SK-N-SH (cell line): Measurements from ENCODE around the gene HINT2. TPM values are rescaled to one million over a fixed set of nuclear protein-coding genes. Genes with fewer than 3 reads are reported as not detected.
A peak's percentile ranks its signal among the peaks of the same experiment; 100 is the strongest.

Experiments used
- CTCF ChIA-PET: fragments of 300-600, 350-600 bp; formaldehyde crosslinking; extraction: SDS; loops from one replicate; lab custom pipeline; 2021; lab: Yijun Ruan, JAX
- POLR2A ChIA-PET: fragments of 350-600 bp; sonication (Branson Sonifier 250); formaldehyde crosslinking; extraction: SDS; loops from one replicate; lab custom pipeline; 2020; ENCODE audit warnings: antibody characterized with exemption, inconsistent platforms; lab: Yijun Ruan, JAX
- DNase-seq: peaks from one replicate; pipeline ENCODE4 v3.0.0; 2012
- H2AFZ ChIP-seq: fragments of 200-600 bp; sonication (generic); 2 replicates; pipeline ENCODE4 v1.8.1; 2016; ENCODE audit warnings: antibody characterized with exemption, mild to moderate bottlenecking, low read depth
- H3F3A ChIP-seq: fragments of 200-600 bp; sonication (generic); replicated peaks from 2 replicates; pipeline ENCODE3; 2016; ENCODE audit warnings: antibody characterized with exemption, mild to moderate bottlenecking; ENCODE audit not compliant: insufficient read depth
- H3K27ac ChIP-seq, 2 experiments: fragments of 200-500 bp in 1 of 2; fragments of 200-600 bp in 1 of 2; sonication (Bioruptor generic) in 1 of 2; sonication (generic), shearing (Covaris generic) in 1 of 2; 2 replicates each; pipeline versions ENCODE4 v1.5.1 to v1.6.1; 2014 to 2016; ENCODE audit warnings: low read depth in 2 of 2, inconsistent platforms in 1 of 2, low read length in 1 of 2, mild to moderate bottlenecking in 1 of 2, mixed read lengths in 1 of 2
- H3K27me3 ChIP-seq: fragments of 200-600 bp; sonication (generic), shearing (Covaris generic); 2 replicates; pipeline ENCODE4 v1.6.1; 2016; ENCODE audit warnings: mixed run types; ENCODE audit not compliant: insufficient read depth
- H3K36me3 ChIP-seq, 2 experiments: fragments of 200-500 bp in 1 of 2; fragments of 200-600 bp in 1 of 2; sonication (Bioruptor generic) in 1 of 2; sonication (generic) in 1 of 2; replicated peaks in 1 of 2; 2 replicates each; pipeline versions ENCODE3 to v1.5.1; 2014 to 2016; ENCODE audit warnings: low read length in 1 of 2, mild to moderate bottlenecking in 1 of 2; ENCODE audit not compliant: insufficient read depth in 2 of 2, control insufficient read depth in 1 of 2
- H3K4me1 ChIP-seq, 2 experiments: fragments of 200-500 bp in 1 of 2; fragments of 200-600 bp in 1 of 2; sonication (Bioruptor generic) in 1 of 2; sonication (generic), shearing (Covaris generic) in 1 of 2; 2 replicates each; pipeline versions ENCODE4 v1.5.1 to v1.6.1; 2014 to 2016; ENCODE audit warnings: low read depth in 1 of 2, low read length in 1 of 2, mixed run types in 1 of 2; ENCODE audit not compliant: insufficient read depth in 2 of 2, control insufficient read depth in 1 of 2
- H3K4me2 ChIP-seq: fragments of 200-600 bp; sonication (generic), shearing (Covaris generic); 2 replicates; pipeline ENCODE4 v1.6.1; 2017; ENCODE audit warnings: mixed run types
- H3K4me3 ChIP-seq, 2 experiments: fragments of 200-500 bp in 1 of 2; fragments of 200-600 bp in 1 of 2; sonication (Bioruptor generic) in 1 of 2; sonication (generic), shearing (Covaris generic) in 1 of 2; 2 replicates each; pipeline versions ENCODE4 v1.5.1 to v1.8.1; 2014 to 2016; ENCODE audit warnings: low read depth in 2 of 2, inconsistent platforms in 1 of 2, low read length in 1 of 2, mild to moderate bottlenecking in 1 of 2, mixed read lengths in 1 of 2, moderate library complexity in 1 of 2
- H3K79me2 ChIP-seq: fragments of 200-600 bp; sonication (generic); 2 replicates; pipeline ENCODE4 v1.8.1; 2017; ENCODE audit warnings: mild to moderate bottlenecking; ENCODE audit not compliant: insufficient read depth
- H3K9ac ChIP-seq: fragments of 200-600 bp; sonication (generic); 2 replicates; pipeline ENCODE4 v1.6.1; 2017; ENCODE audit warnings: mixed run types
- H3K9me2 ChIP-seq: fragments of 200-600 bp; sonication (generic); 2 replicates; pipeline ENCODE4 v1.6.1; 2017; ENCODE audit warnings: mixed run types
- H3K9me3 ChIP-seq: fragments of 200-600 bp; sonication (generic); 2 replicates; pipeline ENCODE4 v1.6.1; 2017; ENCODE audit warnings: mixed run types, mild to moderate bottlenecking, moderate library complexity
- H4K20me1 ChIP-seq: fragments of 200-600 bp; sonication (generic); 2 replicates; pipeline ENCODE4 v1.6.1; 2017; ENCODE audit warnings: mild to moderate bottlenecking, mixed run types; ENCODE audit not compliant: insufficient read depth
- CTCF ChIP-seq: fragments of 200-600 bp; sonication (generic); IDR thresholded peaks from 2 replicates; pipeline ENCODE4 v1.6.1; 2017; ENCODE audit warnings: antibody characterized with exemption, mild to moderate bottlenecking, moderate library complexity
- ELF1 ChIP-seq: IDR thresholded peaks from 2 replicates; pipeline ENCODE4 v1.4.0; 2012
- EP300 ChIP-seq, 2 experiments: IDR thresholded peaks; 2 replicates each; pipeline versions ENCODE4 v1.4.0 to v1.6.1; 2012; ENCODE audit warnings: borderline replicate concordance in 1 of 2, low read depth in 1 of 2, low read length in 1 of 2
- FOXJ3 ChIP-seq: sonication (generic); formaldehyde crosslinking; IDR thresholded peaks from 2 replicates; pipeline ENCODE4 v1.5.1; 2020; ENCODE audit warnings: mild to moderate bottlenecking, missing genetic modification reagents
- FOXM1 ChIP-seq: IDR thresholded peaks from 2 replicates; pipeline ENCODE4 v1.4.0; 2012; ENCODE audit warnings: low read depth, mild to moderate bottlenecking
- GABPA ChIP-seq: IDR thresholded peaks from 2 replicates; pipeline ENCODE4 v1.4.0; 2012; ENCODE audit warnings: low read depth, mild to moderate bottlenecking
- GATA2 ChIP-seq: sonication (generic); formaldehyde crosslinking; IDR thresholded peaks from 2 replicates; pipeline ENCODE4 v1.5.0; 2020; ENCODE audit warnings: mild to moderate bottlenecking, missing genetic modification reagents
- MEF2A ChIP-seq: IDR thresholded peaks from 2 replicates; pipeline ENCODE4 v1.4.0; 2012; ENCODE audit warnings: low read depth, borderline replicate concordance
- MXI1 ChIP-seq: IDR thresholded peaks from 2 replicates; pipeline ENCODE4 v1.6.1; 2012; ENCODE audit warnings: mild to moderate bottlenecking, low read depth, low read length, improper control_type of control experiment
- NFIC ChIP-seq: IDR thresholded peaks from 2 replicates; pipeline ENCODE4 v1.4.0; 2012; ENCODE audit warnings: borderline replicate concordance
- NRF1 ChIP-seq: IDR thresholded peaks from 2 replicates; pipeline ENCODE4 v1.6.1; 2012; ENCODE audit warnings: low read depth, mild to moderate bottlenecking, low read length
- PBX3 ChIP-seq: IDR thresholded peaks from 2 replicates; pipeline ENCODE4; 2012
- POLR2AphosphoS5 ChIP-seq: IDR thresholded peaks from 2 replicates; pipeline ENCODE4 v1.6.1; 2012; ENCODE audit warnings: low read depth, low read length
- RAD21 ChIP-seq: IDR thresholded peaks from 2 replicates; pipeline ENCODE4 v1.6.1; 2012; ENCODE audit warnings: mild to moderate bottlenecking, low read length
- RFX5 ChIP-seq: IDR thresholded peaks from 2 replicates; pipeline ENCODE4 v1.6.1; 2012; ENCODE audit warnings: mild to moderate bottlenecking, improper control_type of control experiment, low read length
- SIN3A ChIP-seq: IDR thresholded peaks from 2 replicates; pipeline ENCODE4 v1.6.1; 2012; ENCODE audit warnings: low read depth, mild to moderate bottlenecking, low read length, moderate library complexity, borderline replicate concordance
- SMC3 ChIP-seq: IDR thresholded peaks from 2 replicates; pipeline ENCODE4 v1.6.1; 2012; ENCODE audit warnings: low read depth, low read length, improper control_type of control experiment
- TEAD4 ChIP-seq: IDR thresholded peaks from 2 replicates; pipeline ENCODE4 v1.4.0; 2012; ENCODE audit warnings: mild to moderate bottlenecking, borderline replicate concordance; ENCODE audit not compliant: insufficient read depth
- ZBTB33 ChIP-seq: IDR thresholded peaks from 2 replicates; pipeline ENCODE4 v1.4.0; 2012; ENCODE audit warnings: low read depth, borderline replicate concordance
- WGBS: methylation state at CpG from one replicate; pipeline ENCODE4 v1.1.6; 2017; ENCODE audit warnings: low lambda C conversion rate; 5-methylcytosine and 5-hydroxymethylcytosine counted together
- polyA plus RNA-seq, 3 experiments: library from polyadenylated mRNA; depleted of rRNA; stranded (reverse); fragments of >200 nt; gene quantifications; 2 replicates each; pipeline ENCODE4 v1.2.3, GENCODE V29; 2012

The HINT2 gene
- polyA plus RNA-seq, 1 of the 3 experiments (the other 2 are of a cell fraction), result 57.2 TPM

DNA sequence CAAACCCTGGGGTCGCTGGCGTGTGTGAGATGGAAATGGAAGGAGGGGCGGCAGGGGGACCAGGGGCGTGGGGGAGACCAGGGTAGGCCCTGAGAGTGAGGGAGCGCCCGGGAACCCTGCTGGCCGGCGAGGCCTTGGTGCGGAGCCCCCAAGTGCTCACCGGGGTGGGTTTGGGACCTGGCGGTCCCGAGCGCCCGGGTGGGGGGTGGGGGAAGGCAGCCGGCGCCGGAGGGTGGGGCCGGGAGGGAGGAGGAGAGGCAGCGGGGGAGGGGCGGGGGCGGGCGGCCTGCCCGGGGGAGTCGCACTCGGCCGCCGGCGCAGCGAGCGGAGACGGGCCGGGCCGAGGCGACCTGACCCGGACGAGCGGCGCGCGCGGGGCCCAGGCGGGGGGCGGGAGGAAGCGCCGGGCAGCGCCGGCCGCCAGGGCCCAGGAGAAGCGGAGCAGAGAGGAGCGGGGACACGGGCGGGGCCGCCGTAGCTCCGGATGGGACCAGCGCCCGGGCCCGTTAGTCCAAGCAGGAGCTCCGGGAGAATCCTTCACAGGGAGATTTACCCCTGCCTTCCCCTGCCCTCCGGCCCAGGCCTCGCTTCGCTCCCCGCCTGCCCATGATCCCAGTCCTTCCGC, 23.4 kb downstream of the HINT2 start, which contains the start of gene NPR2:
Gene NPR2 (plus strand): TSS at position 295 of the 625 bp plus-strand sequence. CDS start 818 bp downstream, outside the sequence.
- Histone ChIP-seq H3K27ac (no peak within 1 kb of the TSS), H3K4me1 (peaks cover 0 to 12% of the 10 kb centered on the region in 2 experiments; a peak in 1 of 4 replicates), H3F3A (peaks cover 4% of the 10 kb centered on the region), H3K36me3 (peaks cover 0 to 3% of the 10 kb centered on the region in 2 experiments), H3K9me2 (no peaks in the 10 kb centered on the region), H4K20me1 (no peaks in the 10 kb centered on the region), H3K9me3 (no peaks in the 10 kb centered on the region), H3K79me2 (no peaks in the 10 kb centered on the region), H3K9ac (no peak within 1 kb of the TSS), H3K4me3 (no peak within 1 kb of the TSS), H3K4me2 (0 out of 2 replicates have a peak within 1 kb of the TSS, but pooled peaks have one; percentile 19), H3K27me3 (no peaks in the 10 kb centered on the region), H2AFZ (peak within 1 kb of the TSS; percentile 66; the same call in 1 of the 2 replicates)
- peak; percentile 71 for DNase-seq
- WGBS, result 72% methylated on average over 58 of the region's 64 CpGs
- no peak for TF ChIP-seq EP300 (IDR thresholded peaks at IDR 0.05; ENCODE audit: borderline replicate concordance in 1 of 2, low read depth in 1 of 2, low read length in 1 of 2)
- no peak for TF ChIP-seq FOXJ3 (CRISPR knock-in tag)
- ChIA-PET CTCF (interaction anchor here (1.6 to 6.5 kb wide), 4 partner anchors 21 to 90 kb away, joined by 4 to 136 read pairs (median 6); partner anchors contain the start of genes CREB3, SPAG8 and TLN1), POLR2A (interaction anchor here (1.0 kb wide), 1 partner anchor 21 kb away, joined by 5 read pairs; the partner anchor contains the start of gene SPAG8)

- no peak overlapping the region for H3K4me3 ChIP-seq
- H3K36me3 ChIP-seq, result peaks cover 0 to 3% of the 10 kb centered on the region in 2 experiments
- 72% methylated on average over 37 of the region's 37 CpGs for WGBS
- no peaks in the 10 kb centered on the region for H3K79me2 ChIP-seq
- H3K4me2 ChIP-seq, result 0 out of 2 replicates have a peak overlapping the region, but pooled peaks have one; percentile 19
- H2AFZ ChIP-seq, result peak overlapping the region; percentile 66; the same call in 1 of the 2 replicates
- DNase-seq, result peak; percentile 92
- no peaks in the 10 kb centered on the region for H3K27me3 ChIP-seq
- H3K9me3 ChIP-seq, result no peaks in the 10 kb centered on the region
- H3K9me2 ChIP-seq, result no peaks in the 10 kb centered on the region
- ChIA-PET POLR2A (interaction anchor here (0.6 to 1.3 kb wide), 3 partner anchors 21 to 67 kb away, joined by 3 to 5 read pairs (median 5); partner anchors contain the start of genes HINT2 and SPAG8), CTCF (interaction anchor here (0.5 to 6.5 kb wide), 71 partner anchors 8 to 246 kb away, joined by 3 to 136 read pairs (median 5); partner anchors contain the start of genes CCDC107, CREB3, FAM221B and GBA2)
- peaks cover 4% of the 10 kb centered on the region for H3F3A ChIP-seq
- no peak overlapping the region for H3K27ac ChIP-seq
- H3K4me1 ChIP-seq, result peaks cover 0 to 12% of the 10 kb centered on the region in 2 experiments; a peak in 1 of 4 replicates
- H4K20me1 ChIP-seq, result no peaks in the 10 kb centered on the region
- no peak overlapping the region for H3K9ac ChIP-seq
- TF ChIP-seq NFIC, result no peak
- TF ChIP-seq PBX3, result no peak
- peak; percentile 95 for TF ChIP-seq RAD21
- no peak for TF ChIP-seq TEAD4
- no peak for TF ChIP-seq SIN3A
- no peak for TF ChIP-seq ELF1
- TF ChIP-seq MXI1, result no peak
- TF ChIP-seq MEF2A, result no peak
- no peak for TF ChIP-seq EP300 (IDR thresholded peaks at IDR 0.05; ENCODE audit: borderline replicate concordance in 1 of 2, low read depth in 1 of 2, low read length in 1 of 2)
- TF ChIP-seq ZBTB33, result no peak
- no peak for TF ChIP-seq FOXM1
- TF ChIP-seq CTCF, result peak; percentile 86
- TF ChIP-seq SMC3, result peak; percentile 72
- TF ChIP-seq NRF1, result no peak
- no peak for TF ChIP-seq RFX5
- TF ChIP-seq POLR2AphosphoS5, result no peak
- no peak for TF ChIP-seq GABPA
- TF ChIP-seq GATA2 (CRISPR knock-in tag), result no peak
These were observed 24.2 kb downstream of the HINT2 start for GRCh38 chr9:35790385-35791296.
